GM10847 (cell line): ENCODE data around the gene KRT3.

ENCODE experiments used
- POLR2A ChIP-seq: IDR thresholded peaks from 2 replicates; pipeline ENCODE4 v1.6.1; 2011; ENCODE audit not compliant: insufficient read length; ENCODE audit errors: extremely low read depth

Gene KRT3

GRCh38 chr12:52756281-52756960 lies 39.5 kb downstream of the KRT3 start:
- no peak for TF ChIP-seq POLR2A

- TF ChIP-seq POLR2A: no peak
Observed at GRCh38 chr12:52755533-52755932, 40.4 kb downstream of the KRT3 start.

GRCh38 chr12:52754135-52754534 lies 41.8 kb downstream of the KRT3 start:
- no peak for TF ChIP-seq POLR2A

GRCh38 chr12:52753283-52753682 lies 42.6 kb downstream of the KRT3 start:
- no peak for TF ChIP-seq POLR2A

GRCh38 chr12:52752516-52752915 lies 43.4 kb downstream of the KRT3 start:
- TF ChIP-seq POLR2A: no peak

- no peak for TF ChIP-seq POLR2A
Observed at GRCh38 chr12:52751795-52752194, 44.1 kb downstream of the KRT3 start.

DNA sequence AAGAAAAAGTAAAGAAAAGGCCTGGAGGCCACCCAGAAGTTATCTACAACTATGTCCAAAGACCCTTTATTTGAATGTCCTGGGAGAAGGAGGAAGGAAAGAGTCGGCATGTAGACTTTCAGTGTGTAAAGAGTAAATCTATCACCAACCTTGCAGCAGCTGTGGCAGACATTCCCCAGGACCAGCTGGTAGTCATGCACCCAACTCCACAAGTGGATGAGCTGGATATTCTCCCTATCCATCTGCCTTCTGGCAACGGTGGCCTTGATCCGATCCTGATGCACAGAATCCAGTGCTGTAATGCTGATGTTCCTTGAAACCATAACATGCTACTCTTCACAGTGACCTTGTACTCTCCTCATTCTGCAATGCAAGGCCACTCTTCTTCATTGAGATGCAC lies 46.1 kb downstream of the KRT3 start:
- TF ChIP-seq POLR2A: no peak

DNA sequence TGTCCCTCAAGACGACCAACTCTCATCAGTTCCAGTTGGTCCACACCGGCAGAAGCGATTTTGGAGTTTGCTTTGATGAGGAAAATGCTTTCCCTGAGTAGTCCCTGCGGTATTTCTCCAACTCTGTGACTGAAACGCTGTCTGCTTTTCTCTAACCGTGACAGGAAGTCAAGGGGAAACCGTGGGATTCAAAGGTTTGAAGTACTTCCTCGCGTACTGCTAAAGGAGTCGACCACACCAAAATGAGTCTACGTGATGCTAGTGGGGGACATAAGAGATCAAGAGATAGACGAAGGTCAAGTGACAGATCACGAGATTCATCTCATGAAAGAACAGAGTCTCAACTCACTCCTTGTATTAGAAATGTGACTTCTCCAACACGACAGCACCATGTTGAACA lies 47.3 kb downstream of the KRT3 start:
- TF ChIP-seq POLR2A: no peak

- TF ChIP-seq POLR2A: no peak
Observed at GRCh38 chr12:52745554-52745953, 50.4 kb downstream of the KRT3 start.

DNA sequence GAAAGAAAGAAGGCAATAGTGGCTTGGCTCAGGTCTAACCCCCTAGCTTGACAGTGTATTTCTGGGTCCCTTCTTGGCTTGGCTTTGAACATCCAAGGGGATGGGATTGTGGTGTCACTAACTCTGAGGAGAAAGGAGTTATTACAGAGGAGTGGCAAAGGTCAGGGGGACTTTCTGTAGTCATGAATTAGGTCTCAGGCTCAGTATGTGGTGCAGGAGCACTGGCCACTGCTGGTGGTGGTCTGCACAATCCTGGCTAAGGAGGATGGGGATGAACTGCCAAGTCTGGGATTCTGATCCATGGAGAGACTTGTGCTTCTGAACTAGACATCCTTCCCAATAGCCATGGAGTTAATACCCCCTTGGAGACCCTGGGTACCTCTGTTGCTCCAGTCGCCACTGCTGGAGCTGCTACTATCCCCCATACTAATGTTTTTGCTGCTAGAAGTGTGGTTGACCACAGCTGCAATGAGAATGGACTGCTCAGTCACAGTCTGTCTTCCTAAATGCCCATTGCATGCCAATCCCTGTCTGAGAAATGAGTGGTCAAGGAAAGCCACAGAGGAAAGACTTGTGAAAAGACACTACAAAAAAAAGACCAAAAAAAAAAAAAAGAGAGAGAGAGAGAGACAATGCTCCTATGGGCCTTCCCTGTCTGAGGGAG lies 51.3 kb downstream of the KRT3 start:
- TF ChIP-seq POLR2A: no peak

DNA sequence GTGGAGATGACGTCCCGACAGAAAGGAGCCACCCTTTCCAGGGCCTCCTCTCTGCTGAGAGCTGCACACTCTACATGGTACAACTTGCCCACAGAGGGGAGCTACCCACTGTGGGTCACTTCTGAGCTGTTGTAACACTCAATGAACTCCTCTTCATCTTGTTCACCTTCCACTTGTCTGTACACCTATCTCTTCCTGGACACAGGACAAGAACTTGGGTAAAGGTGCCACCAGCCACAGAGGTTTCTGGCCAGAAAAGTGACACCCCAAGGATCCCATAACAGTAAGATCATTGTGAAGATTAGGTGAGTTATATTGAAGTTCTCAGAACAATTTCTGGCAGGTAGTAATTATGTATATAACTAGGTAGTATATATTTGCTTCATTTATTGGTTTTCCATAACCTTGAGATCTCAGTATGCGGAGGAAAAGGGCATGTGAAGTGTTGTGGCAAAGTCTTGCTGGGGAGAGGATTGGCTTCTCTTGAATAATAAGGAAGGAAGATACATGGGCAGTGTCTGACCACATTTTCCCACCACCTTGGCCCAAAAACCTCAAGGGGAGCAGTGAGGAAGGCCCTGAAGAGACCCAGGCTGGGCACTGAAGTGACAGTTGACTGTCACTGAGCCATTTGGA lies 53.0 kb downstream of the KRT3 start:
- no peak for TF ChIP-seq POLR2A

DNA sequence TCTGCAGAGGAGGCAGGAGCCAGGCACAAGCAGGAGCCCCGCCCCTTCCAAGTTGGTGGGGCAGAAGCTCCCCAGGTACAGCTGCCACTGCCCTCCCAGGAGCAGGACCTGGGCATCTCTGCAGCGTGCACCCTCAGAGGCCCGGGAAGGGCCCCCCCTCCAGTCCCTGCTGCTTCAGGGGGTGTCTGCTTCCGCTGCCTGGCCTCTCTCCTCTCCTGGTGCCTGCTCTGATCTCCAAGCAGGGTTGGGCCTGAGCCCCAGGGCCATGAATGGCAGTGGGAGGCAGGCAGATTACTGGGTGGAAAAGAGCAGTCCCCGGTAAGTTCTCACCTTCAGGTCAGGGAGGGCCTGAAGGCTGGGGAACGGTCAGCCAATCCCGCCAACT lies 53.7 kb downstream of the KRT3 start:
- no peak for TF ChIP-seq POLR2A

DNA sequence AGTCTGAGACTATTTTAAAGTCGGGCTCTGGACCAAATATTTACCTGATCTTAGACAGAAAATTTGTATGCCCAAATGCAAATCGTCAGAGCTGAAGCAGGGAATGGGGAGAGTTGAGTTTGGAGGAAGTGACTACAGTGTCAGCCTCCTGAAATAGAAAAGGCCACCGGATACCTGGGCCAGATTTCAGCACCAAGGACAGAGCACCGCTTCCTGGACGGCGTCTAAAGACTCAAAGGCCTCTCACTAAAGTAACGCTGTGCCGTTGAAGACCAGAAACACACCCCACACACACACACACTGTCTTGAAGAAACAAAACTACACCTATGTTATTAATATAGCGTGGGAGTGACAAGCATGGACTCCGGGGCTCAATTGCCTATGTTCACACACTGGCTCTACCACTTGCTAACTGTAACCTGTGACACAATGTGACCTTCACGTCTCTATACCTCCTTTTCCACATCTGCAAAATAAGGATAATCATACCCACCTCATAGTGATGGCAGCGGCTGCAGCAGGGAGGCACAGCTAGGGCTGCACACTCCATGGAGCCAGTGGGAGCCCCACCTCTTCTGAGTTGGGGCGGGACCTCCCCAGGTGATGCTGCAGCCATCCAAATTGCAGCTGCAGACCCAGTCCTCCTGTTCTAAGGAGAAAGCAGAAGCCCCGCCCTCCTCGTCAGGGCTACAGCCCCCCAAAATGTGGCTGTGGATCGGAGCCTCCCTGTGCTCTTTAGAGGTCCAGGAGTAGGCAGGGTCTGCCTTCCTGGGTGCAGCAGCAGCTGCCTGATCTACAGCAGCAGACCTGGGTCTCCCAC lies 54.3 kb downstream of the KRT3 start:
- TF ChIP-seq POLR2A: no peak

DNA sequence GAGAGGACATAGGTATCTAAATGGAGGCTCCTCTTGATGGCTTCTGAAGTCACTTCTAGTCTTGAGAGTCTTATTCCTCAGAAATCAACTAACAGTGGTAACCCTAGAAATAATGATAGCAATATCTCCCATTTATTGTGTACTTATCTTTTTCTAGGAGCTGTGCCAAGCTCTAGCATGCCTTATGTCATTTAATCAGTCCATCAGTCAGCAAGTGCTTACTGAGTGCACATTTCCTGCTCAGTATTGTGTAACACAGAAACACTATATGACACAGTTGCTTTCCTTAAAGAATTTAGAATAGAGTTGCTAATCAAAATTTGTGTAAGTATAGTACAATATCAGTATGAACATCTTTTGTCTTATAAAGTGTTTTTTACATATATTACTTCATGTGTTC lies 55.3 kb downstream of the KRT3 start:
- no peak for TF ChIP-seq POLR2A

DNA sequence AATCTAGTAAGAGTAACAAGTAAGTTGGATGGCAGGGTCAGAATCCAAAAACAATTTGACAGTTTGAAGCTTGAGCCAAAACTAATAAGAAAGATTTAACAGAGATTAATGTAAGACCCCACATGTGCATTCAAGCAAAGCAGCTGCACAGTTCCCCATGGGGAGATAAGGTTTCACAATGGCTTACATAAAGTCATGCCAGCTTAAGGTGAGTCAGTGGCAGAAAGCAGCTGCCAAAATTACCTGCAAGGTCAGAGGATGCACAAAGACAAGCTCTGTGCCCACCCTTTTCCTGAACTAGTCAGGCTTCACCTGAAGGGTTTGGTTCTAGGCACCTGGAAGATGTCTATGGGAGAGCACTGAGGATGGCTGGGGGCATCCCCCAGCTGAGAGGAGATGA lies 56.0 kb downstream of the KRT3 start:
- TF ChIP-seq POLR2A: no peak
